ENCODE data around the gene AZIN2. TPM values are rescaled to one million over a fixed set of nuclear protein-coding genes. Genes with fewer than 3 reads are reported as not detected.
A peak's percentile ranks its signal among the peaks of the same experiment; 100 is the strongest.

AZIN2 gene
- total and polyA plus RNA-seq, 2 of the 13 experiments (the other 11 are each of a cell fraction or from before 2014, with no cell fraction given): 1.7 to 3.5 TPM

DNA sequence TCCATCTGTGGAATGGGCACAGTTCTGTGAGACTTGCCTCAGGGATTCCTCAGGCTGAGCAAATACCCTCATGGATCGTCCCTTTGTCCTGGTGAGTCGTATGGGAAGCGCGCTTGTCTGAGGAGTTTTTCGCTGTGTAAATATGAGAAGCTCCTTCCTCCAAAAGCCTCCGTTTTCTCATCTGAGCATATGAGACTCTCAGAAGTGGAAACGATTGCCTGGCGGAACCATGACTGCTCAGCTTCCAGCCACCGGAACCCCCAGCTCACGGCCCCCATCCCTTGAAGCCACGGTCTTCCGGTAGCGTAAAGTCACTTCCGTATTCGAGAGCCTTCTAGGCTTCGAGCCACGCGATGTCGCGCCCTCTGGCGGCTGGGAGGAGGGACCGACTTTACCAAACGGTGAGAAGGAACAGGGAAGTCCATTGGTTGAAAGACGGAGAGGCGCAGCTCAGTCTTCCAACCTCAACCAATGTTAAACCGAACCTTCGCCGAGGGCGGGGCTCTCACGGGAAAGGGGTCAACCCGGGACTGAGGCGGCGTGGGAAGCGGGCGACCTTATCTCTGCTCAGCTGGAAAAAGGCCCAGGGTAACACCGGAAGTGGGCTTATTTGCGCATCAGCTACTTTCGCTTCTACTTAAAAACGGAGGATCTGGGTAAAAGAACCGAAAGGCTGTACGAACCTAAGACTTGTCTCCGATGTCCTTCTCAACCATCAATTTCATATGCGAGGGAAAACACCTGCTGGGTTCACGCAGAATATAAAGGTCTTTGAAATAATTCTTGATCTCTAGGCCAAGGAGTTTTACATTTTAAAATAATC, 46.3 kb downstream of the AZIN2 start (continued):
- TF ChIP-seq, protein P1, sequence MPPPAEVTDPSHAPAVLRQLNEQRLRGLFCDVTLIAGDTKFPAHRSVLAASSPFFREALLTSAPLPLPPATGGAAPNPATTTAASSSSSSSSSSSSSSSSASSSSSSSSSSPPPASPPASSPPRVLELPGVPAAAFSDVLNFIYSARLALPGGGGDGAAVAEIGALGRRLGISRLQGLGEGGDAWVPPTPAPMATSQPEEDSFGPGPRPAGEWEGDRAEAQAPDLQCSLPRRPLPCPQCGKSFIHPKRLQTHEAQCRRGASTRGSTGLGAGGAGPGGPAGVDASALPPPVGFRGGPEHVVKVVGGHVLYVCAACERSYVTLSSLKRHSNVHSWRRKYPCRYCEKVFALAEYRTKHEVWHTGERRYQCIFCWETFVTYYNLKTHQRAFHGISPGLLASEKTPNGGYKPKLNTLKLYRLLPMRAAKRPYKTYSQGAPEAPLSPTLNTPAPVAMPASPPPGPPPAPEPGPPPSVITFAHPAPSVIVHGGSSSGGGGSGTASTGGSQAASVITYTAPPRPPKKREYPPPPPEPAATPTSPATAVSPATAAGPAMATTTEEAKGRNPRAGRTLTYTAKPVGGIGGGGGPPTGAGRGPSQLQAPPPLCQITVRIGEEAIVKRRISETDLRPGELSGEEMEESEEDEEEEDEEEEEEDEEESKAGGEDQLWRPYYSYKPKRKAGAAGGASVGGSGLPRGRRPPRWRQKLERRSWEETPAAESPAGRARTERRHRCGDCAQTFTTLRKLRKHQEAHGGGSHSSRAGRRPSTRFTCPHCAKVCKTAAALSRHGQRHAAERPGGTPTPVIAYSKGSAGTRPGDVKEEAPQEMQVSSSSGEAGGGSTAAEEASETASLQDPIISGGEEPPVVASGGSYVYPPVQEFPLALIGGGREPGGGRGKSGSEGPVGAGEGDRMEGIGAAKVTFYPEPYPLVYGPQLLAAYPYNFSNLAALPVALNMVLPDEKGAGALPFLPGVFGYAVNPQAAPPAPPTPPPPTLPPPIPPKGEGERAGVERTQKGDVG (CRISPR knock-in tag; IDR thresholded peaks at IDR 0.05; ENCODE audit: borderline replicate concordance): no peak
- TF ChIP-seq PCBP2 (optimal IDR thresholded peaks at IDR 0.05; ENCODE audit: low read depth, low read length, poor library complexity, severe bottlenecking) (no peak), MZF1 (CRISPR knock-in tag; IDR thresholded peaks at IDR 0.05; ENCODE audit: borderline replicate concordance) (no peak), ZNF549 (CRISPR knock-in tag; IDR thresholded peaks at IDR 0.05) (no peak), RARA (CRISPR knock-in tag; IDR thresholded peaks at IDR 0.05) (peak; percentile 57; the same call in 1 of the 2 replicates), ATM (IDR thresholded peaks at IDR 0.05; ENCODE audit: borderline replicate concordance) (no peak), JUND (CRISPR knock-in tag; IDR thresholded peaks at IDR 0.05) (peak; percentile 28), ZNF644 (CRISPR knock-in tag; IDR thresholded peaks at IDR 0.05; ENCODE audit: low read depth) (no peak), NONO (IDR thresholded peaks at IDR 0.05) (no peak), NONO (CRISPR knock-in tag; conservative IDR thresholded peaks at IDR 0.05) (peak; percentile 78; the same call in 1 of the 2 replicates), KAT7 (CRISPR knock-in tag; IDR thresholded peaks at IDR 0.05; ENCODE audit: borderline replicate concordance) (peak; percentile 98), ZNF557 (CRISPR knock-in tag; IDR thresholded peaks at IDR 0.05) (no peak), ZNF44 (CRISPR knock-in tag; IDR thresholded peaks at IDR 0.05) (no peak), ZMYM4 (CRISPR knock-in tag; IDR thresholded peaks at IDR 0.05) (peak; percentile 100), SOX13 (IDR thresholded peaks at IDR 0.05) (no peak), SOX13 (CRISPR knock-in tag; conservative IDR thresholded peaks at IDR 0.05 in 1 of 2, IDR thresholded peaks at IDR 0.05 in 1 of 2) (peak in 1 of 2 experiments; percentile 52; a peak in 2 of 4 replicates)
- TF ChIP-seq, protein P2, sequence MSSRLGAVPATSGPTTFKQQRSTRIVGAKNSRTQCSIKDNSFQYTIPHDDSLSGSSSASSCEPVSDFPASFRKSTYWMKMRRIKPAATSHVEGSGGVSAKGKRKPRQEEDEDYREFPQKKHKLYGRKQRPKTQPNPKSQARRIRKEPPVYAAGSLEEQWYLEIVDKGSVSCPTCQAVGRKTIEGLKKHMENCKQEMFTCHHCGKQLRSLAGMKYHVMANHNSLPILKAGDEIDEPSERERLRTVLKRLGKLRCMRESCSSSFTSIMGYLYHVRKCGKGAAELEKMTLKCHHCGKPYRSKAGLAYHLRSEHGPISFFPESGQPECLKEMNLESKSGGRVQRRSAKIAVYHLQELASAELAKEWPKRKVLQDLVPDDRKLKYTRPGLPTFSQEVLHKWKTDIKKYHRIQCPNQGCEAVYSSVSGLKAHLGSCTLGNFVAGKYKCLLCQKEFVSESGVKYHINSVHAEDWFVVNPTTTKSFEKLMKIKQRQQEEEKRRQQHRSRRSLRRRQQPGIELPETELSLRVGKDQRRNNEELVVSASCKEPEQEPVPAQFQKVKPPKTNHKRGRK (CRISPR knock-in tag; IDR thresholded peaks at IDR 0.05): no peak
- TF ChIP-seq, protein P3, sequence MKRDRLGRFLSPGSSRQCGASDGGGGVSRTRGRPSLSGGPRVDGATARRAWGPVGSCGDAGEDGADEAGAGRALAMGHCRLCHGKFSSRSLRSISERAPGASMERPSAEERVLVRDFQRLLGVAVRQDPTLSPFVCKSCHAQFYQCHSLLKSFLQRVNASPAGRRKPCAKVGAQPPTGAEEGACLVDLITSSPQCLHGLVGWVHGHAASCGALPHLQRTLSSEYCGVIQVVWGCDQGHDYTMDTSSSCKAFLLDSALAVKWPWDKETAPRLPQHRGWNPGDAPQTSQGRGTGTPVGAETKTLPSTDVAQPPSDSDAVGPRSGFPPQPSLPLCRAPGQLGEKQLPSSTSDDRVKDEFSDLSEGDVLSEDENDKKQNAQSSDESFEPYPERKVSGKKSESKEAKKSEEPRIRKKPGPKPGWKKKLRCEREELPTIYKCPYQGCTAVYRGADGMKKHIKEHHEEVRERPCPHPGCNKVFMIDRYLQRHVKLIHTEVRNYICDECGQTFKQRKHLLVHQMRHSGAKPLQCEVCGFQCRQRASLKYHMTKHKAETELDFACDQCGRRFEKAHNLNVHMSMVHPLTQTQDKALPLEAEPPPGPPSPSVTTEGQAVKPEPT (CRISPR knock-in tag; IDR thresholded peaks at IDR 0.05; ENCODE audit: low read depth): no peak
- TF ChIP-seq, protein P4, sequence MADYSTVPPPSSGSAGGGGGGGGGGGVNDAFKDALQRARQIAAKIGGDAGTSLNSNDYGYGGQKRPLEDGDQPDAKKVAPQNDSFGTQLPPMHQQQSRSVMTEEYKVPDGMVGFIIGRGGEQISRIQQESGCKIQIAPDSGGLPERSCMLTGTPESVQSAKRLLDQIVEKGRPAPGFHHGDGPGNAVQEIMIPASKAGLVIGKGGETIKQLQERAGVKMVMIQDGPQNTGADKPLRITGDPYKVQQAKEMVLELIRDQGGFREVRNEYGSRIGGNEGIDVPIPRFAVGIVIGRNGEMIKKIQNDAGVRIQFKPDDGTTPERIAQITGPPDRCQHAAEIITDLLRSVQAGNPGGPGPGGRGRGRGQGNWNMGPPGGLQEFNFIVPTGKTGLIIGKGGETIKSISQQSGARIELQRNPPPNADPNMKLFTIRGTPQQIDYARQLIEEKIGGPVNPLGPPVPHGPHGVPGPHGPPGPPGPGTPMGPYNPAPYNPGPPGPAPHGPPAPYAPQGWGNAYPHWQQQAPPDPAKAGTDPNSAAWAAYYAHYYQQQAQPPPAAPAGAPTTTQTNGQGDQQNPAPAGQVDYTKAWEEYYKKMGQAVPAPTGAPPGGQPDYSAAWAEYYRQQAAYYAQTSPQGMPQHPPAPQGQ (CRISPR knock-in tag; IDR thresholded peaks at IDR 0.05; ENCODE audit: borderline replicate concordance): no peak
- TF ChIP-seq, protein P5, sequence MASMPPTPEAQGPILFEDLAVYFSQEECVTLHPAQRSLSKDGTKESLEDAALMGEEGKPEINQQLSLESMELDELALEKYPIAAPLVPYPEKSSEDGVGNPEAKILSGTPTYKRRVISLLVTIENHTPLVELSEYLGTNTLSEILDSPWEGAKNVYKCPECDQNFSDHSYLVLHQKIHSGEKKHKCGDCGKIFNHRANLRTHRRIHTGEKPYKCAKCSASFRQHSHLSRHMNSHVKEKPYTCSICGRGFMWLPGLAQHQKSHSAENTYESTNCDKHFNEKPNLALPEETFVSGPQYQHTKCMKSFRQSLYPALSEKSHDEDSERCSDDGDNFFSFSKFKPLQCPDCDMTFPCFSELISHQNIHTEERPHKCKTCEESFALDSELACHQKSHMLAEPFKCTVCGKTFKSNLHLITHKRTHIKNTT (CRISPR knock-in tag; IDR thresholded peaks at IDR 0.05): no peak

All from HepG2 (cell line).